Liver (tissue), 9 donors: ENCODE data around the gene TTLL5. TPM values are rescaled to one million over a fixed set of nuclear protein-coding genes. Genes with fewer than 3 reads are reported as not detected.

ENCODE experiments used
- DNase-seq: peaks from one replicate; pipeline ENCODE4 v3.0.0-alpha.2; 2017; ENCODE audit warnings: low spot score
- H3K27ac ChIP-seq, 2 donors: one replicate each; pipeline ENCODE4 v1.7.0; 2013; ENCODE audit warnings: inconsistent platforms in 2 of 2, low read length in 2 of 2, control low read depth in 1 of 2, low read depth in 1 of 2, mild to moderate bottlenecking in 1 of 2
- H3K27me3 ChIP-seq, 4 donors: one replicate each; pipeline versions ENCODE4 v1.6.1 to v1.7.0; 2013; ENCODE audit warnings: low read length in 3 of 4, inconsistent platforms in 1 of 4, mild to moderate bottlenecking in 1 of 4, moderate library complexity in 1 of 4; ENCODE audit not compliant: control insufficient read depth in 4 of 4, insufficient read depth in 4 of 4
- H3K36me3 ChIP-seq, 4 donors: one replicate each; pipeline versions ENCODE4 v1.6.1 to v1.7.0; 2013; ENCODE audit warnings: low read length in 3 of 4, mild to moderate bottlenecking in 3 of 4, low read depth in 1 of 4, moderate library complexity in 1 of 4; ENCODE audit not compliant: control insufficient read depth in 4 of 4, insufficient read depth in 3 of 4
- H3K4me1 ChIP-seq, 4 donors: one replicate each; pipeline versions ENCODE4 v1.6.1 to v1.7.0; 2013; ENCODE audit warnings: low read length in 3 of 4, mild to moderate bottlenecking in 3 of 4, moderate library complexity in 1 of 4; ENCODE audit not compliant: control insufficient read depth in 4 of 4, insufficient read depth in 4 of 4
- H3K4me3 ChIP-seq, 3 donors: one replicate each; pipeline versions ENCODE4 v1.6.1 to v1.7.0; 2013; ENCODE audit warnings: low read length in 3 of 3, control low read depth in 1 of 3, low read depth in 1 of 3, mild to moderate bottlenecking in 1 of 3
- H3K9ac ChIP-seq, 2 donors: one replicate each; pipeline ENCODE4 v1.7.0; 2013; ENCODE audit warnings: low read length in 2 of 2, mild to moderate bottlenecking in 2 of 2, moderate library complexity in 2 of 2, control low read depth in 1 of 2, low read depth in 1 of 2
- H3K9me3 ChIP-seq, 4 donors: one replicate each; pipeline versions ENCODE4 v1.6.1 to v1.7.0; 2013; ENCODE audit warnings: low read length in 3 of 4; ENCODE audit not compliant: control insufficient read depth in 4 of 4
- ATF3 ChIP-seq: IDR thresholded peaks from 2 replicates; pipeline ENCODE4 v1.6.1; 2016; ENCODE audit warnings: antibody characterized with exemption
- CTCF ChIP-seq: fragments of 150-350 bp; IDR thresholded peaks from 2 replicates; pipeline ENCODE4 v1.5.1; 2017; ENCODE audit warnings: improper control_type of control experiment, low read depth, low read length; ENCODE audit not compliant: missing input control
- EGR1 ChIP-seq, 2 donors: IDR thresholded peaks; 2 replicates each; pipeline ENCODE4 v1.6.1; 2016 to 2018; ENCODE audit warnings: antibody characterized with exemption in 2 of 2, low read depth in 2 of 2
- FOXA1 ChIP-seq: IDR thresholded peaks from 2 replicates; pipeline ENCODE4 v1.6.1; 2016; ENCODE audit warnings: antibody characterized with exemption
- FOXA2 ChIP-seq: IDR thresholded peaks from 2 replicates; pipeline ENCODE4 v1.6.1; 2016; ENCODE audit warnings: antibody characterized with exemption
- GABPA ChIP-seq, 2 donors: IDR thresholded peaks in 1 of 2; conservative IDR thresholded peaks in 1 of 2; 2 replicates each; pipeline ENCODE4 v1.6.1; 2016; ENCODE audit warnings: antibody characterized with exemption in 2 of 2, mild to moderate bottlenecking in 1 of 2, moderate library complexity in 1 of 2
- HNF4A ChIP-seq, 2 donors: conservative IDR thresholded peaks; 2 replicates each; pipeline ENCODE4 v1.6.1; 2016; ENCODE audit warnings: antibody characterized with exemption in 2 of 2, mild to moderate bottlenecking in 2 of 2
- HNF4G ChIP-seq: IDR thresholded peaks from 2 replicates; pipeline ENCODE4 v1.6.1; 2016; ENCODE audit warnings: antibody characterized with exemption
- JUND ChIP-seq, 2 donors: IDR thresholded peaks; 2 replicates each; pipeline ENCODE4 v1.6.1; 2016; ENCODE audit warnings: antibody characterized with exemption in 2 of 2
- NR2F2 ChIP-seq: IDR thresholded peaks from 2 replicates; pipeline ENCODE4 v1.6.1; 2016; ENCODE audit warnings: antibody characterized with exemption
- RAD21 ChIP-seq, 2 donors: IDR thresholded peaks; 2 replicates each; pipeline ENCODE4 v1.6.1; 2016; ENCODE audit warnings: antibody characterized with exemption in 2 of 2, mild to moderate bottlenecking in 2 of 2
- RXRA ChIP-seq, 2 donors: IDR thresholded peaks; 2 replicates each; pipeline ENCODE4 v1.6.1; 2017 to 2018; ENCODE audit warnings: antibody characterized with exemption in 2 of 2, mild to moderate bottlenecking in 1 of 2
- SP1 ChIP-seq: IDR thresholded peaks from 2 replicates; pipeline ENCODE4 v1.6.1; 2018; ENCODE audit warnings: antibody characterized with exemption, mild to moderate bottlenecking
- TAF1 ChIP-seq: conservative IDR thresholded peaks from 2 replicates; pipeline ENCODE4 v1.6.1; 2016; ENCODE audit warnings: antibody characterized with exemption, mild to moderate bottlenecking
- YY1 ChIP-seq: IDR thresholded peaks from 2 replicates; pipeline ENCODE4 v1.6.1; 2016; ENCODE audit warnings: antibody characterized with exemption, mild to moderate bottlenecking
- WGBS: extraction: QIAGEN DNeasy Blood & Tissue Kit; methylation state at CpG from one replicate; pipeline ENCODE4 v1.1.7; 2013; 5-methylcytosine and 5-hydroxymethylcytosine counted together
- polyA plus RNA-seq, 2 donors: library from polyadenylated mRNA; stranded (reverse) in 1 of 2; unstranded in 1 of 2; fragments of 200-250 nt in 1 of 2; fragments of >200 nt in 1 of 2; fragmentation: Nextera tagmentation in 1 of 2; extraction: Ambion mirVana in 1 of 2; gene quantifications; one replicate each; pipeline versions ENCODE4 v1.2.1 to v1.2.3, GENCODE V29; 2013 to 2015
- total RNA-seq, 2 donors: library from RNA; depleted of rRNA; stranded (reverse); fragments of >200 nt; gene quantifications; one replicate each; pipeline ENCODE4 v1.2.3, GENCODE V29; 2014
- TF ChIP-seq, protein P1 (sequence below): IDR thresholded peaks from 2 replicates; pipeline ENCODE4 v1.6.1; 2016; ENCODE audit warnings: antibody characterized with exemption
- TF ChIP-seq, protein P2 (sequence below): IDR thresholded peaks from 2 replicates; pipeline ENCODE4 v1.6.1; 2016; ENCODE audit warnings: antibody characterized with exemption, mild to moderate bottlenecking
- donor health status: healthy.
- donor health status: healthy.
- donor health status: healthy.
- donor health status: healthy.
- donor health status: healthy.

Gene TTLL5
- total and polyA plus RNA-seq, 4 donors: 4.3 to 14.2 (median 9.8) TPM

DNA sequence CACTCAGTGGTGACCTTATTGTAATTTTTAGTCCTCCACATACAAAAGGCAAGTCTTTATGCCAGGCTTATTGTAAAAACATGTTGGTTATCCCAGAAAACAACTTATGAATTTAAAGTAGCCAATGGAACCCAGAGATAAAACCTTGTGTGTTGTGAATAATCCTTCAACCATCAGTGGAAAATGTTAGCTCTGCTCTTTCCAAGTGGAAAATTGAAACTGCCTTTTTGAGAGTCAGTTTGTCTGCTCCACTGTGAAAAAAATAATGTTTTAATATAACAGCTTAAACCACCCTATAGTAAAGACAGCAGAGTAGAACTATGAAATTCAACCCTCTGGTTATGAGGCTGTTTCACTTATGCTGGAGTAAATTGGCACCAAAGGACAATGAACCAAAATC is 112.0 kb downstream of the TTLL5 start:
- H3K36me3 ChIP-seq: peaks cover 3 to 12% (median 8%) of the 10 kb centered on the region in 4 donors
- TF ChIP-seq HNF4A (conservative IDR thresholded peaks at IDR 0.05) (no peak), GABPA (IDR thresholded peaks at IDR 0.05 in 1 of 2, conservative IDR thresholded peaks at IDR 0.05 in 1 of 2) (no peak), FOXA2 (no peak), JUND (IDR thresholded peaks at IDR 0.05) (no peak), NR2F2 (no peak), YY1 (no peak), ATF3 (no peak), HNF4G (no peak), EGR1 (IDR thresholded peaks at IDR 0.05; ENCODE audit: low read depth in 2 of 2) (no peak), TAF1 (no peak), FOXA1 (no peak), SP1 (no peak), RAD21 (IDR thresholded peaks at IDR 0.05) (no peak), CTCF (no peak), RXRA (IDR thresholded peaks at IDR 0.05) (no peak)
- TF ChIP-seq, protein P1, sequence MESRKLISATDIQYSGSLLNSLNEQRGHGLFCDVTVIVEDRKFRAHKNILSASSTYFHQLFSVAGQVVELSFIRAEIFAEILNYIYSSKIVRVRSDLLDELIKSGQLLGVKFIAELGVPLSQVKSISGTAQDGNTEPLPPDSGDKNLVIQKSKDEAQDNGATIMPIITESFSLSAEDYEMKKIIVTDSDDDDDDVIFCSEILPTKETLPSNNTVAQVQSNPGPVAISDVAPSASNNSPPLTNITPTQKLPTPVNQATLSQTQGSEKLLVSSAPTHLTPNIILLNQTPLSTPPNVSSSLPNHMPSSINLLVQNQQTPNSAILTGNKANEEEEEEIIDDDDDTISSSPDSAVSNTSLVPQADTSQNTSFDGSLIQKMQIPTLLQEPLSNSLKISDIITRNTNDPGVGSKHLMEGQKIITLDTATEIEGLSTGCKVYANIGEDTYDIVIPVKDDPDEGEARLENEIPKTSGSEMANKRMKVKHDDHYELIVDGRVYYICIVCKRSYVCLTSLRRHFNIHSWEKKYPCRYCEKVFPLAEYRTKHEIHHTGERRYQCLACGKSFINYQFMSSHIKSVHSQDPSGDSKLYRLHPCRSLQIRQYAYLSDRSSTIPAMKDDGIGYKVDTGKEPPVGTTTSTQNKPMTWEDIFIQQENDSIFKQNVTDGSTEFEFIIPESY: no peak
- TF ChIP-seq, protein P2, sequence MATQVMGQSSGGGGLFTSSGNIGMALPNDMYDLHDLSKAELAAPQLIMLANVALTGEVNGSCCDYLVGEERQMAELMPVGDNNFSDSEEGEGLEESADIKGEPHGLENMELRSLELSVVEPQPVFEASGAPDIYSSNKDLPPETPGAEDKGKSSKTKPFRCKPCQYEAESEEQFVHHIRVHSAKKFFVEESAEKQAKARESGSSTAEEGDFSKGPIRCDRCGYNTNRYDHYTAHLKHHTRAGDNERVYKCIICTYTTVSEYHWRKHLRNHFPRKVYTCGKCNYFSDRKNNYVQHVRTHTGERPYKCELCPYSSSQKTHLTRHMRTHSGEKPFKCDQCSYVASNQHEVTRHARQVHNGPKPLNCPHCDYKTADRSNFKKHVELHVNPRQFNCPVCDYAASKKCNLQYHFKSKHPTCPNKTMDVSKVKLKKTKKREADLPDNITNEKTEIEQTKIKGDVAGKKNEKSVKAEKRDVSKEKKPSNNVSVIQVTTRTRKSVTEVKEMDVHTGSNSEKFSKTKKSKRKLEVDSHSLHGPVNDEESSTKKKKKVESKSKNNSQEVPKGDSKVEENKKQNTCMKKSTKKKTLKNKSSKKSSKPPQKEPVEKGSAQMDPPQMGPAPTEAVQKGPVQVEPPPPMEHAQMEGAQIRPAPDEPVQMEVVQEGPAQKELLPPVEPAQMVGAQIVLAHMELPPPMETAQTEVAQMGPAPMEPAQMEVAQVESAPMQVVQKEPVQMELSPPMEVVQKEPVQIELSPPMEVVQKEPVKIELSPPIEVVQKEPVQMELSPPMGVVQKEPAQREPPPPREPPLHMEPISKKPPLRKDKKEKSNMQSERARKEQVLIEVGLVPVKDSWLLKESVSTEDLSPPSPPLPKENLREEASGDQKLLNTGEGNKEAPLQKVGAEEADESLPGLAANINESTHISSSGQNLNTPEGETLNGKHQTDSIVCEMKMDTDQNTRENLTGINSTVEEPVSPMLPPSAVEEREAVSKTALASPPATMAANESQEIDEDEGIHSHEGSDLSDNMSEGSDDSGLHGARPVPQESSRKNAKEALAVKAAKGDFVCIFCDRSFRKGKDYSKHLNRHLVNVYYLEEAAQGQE: no peak
- no peak overlapping the region for H3K27ac ChIP-seq
- no peak overlapping the region for H3K4me3 ChIP-seq
- no peak for DNase-seq
- no peak overlapping the region for H3K9ac ChIP-seq
- H3K27me3 ChIP-seq: no peaks in the 10 kb centered on the region
- no peaks in the 10 kb centered on the region for H3K9me3 ChIP-seq
- H3K4me1 ChIP-seq: no peaks in the 10 kb centered on the region

GRCh38 chr14:75781096-75781495 is 120.0 kb downstream of the TTLL5 start:
- peaks cover 1 to 25% (median 15%) of the 10 kb centered on the region in 4 donors for H3K36me3 ChIP-seq
- no peak for TF ChIP-seq RXRA (IDR thresholded peaks at IDR 0.05)
- no peak for TF ChIP-seq HNF4G
- TF ChIP-seq, protein P2: no peak
- no peak for TF ChIP-seq FOXA1
- no peak for TF ChIP-seq JUND (IDR thresholded peaks at IDR 0.05)
- TF ChIP-seq TAF1: no peak
- no peak for TF ChIP-seq GABPA (IDR thresholded peaks at IDR 0.05 in 1 of 2, conservative IDR thresholded peaks at IDR 0.05 in 1 of 2)
- TF ChIP-seq CTCF: no peak
- no peak for TF ChIP-seq RAD21 (IDR thresholded peaks at IDR 0.05)
- TF ChIP-seq SP1: no peak
- no peak for TF ChIP-seq YY1
- TF ChIP-seq EGR1 (IDR thresholded peaks at IDR 0.05; ENCODE audit: low read depth in 2 of 2): no peak
- TF ChIP-seq FOXA2: no peak
- no peak for TF ChIP-seq NR2F2
- TF ChIP-seq HNF4A (conservative IDR thresholded peaks at IDR 0.05): no peak

More at GRCh38 chr14:75781096-75781495, 120.0 kb downstream of the TTLL5 start:
- no peaks in the 10 kb centered on the region for H3K9me3 ChIP-seq
- WGBS: 97% methylated on average over 7 of the region's 7 CpGs
- no peak for DNase-seq
- no peak overlapping the region for H3K27ac ChIP-seq
- H3K27me3 ChIP-seq: no peaks in the 10 kb centered on the region
- H3K4me3 ChIP-seq: no peak overlapping the region
- no peak overlapping the region for H3K9ac ChIP-seq
- H3K4me1 ChIP-seq: no peaks in the 10 kb centered on the region
